ENCODE measurements around the gene TBL1XR1. TPM values are rescaled to one million over a fixed set of nuclear protein-coding genes. Genes with fewer than 3 reads are reported as not detected.

Gene TBL1XR1
- total RNA-seq, 1 donor from 2014 or later = 102 TPM

DNA sequence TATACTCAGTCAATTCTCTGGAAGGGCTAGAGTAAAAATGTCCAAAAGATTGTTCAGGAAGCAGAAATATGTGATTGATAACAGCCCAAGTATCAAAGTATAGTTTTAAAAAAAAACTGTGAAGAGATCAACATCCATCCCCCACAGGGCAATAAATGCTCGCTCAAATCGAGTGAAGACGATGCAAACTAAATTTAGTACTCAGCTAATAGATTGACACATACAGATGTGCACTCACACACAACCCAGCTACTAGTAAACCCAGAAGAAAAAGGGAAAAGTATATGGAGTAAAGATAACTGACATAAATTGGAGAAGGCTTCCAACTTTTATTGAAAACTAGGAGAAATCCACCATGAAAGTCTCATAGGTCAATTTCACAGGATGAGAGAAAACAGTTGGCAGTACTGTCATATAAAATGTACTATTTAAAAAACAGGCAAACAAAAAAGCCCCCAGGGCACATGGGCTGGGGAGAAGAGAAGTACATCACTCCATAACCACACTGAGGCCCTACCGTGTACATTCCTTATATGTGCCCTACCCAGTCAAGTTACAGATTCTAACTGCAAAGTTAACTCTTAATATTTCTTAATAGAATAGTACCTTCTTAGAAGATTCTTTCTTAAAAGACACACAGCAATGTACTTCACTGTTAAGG lies 125.7 kb downstream of the TBL1XR1 start:
- TF ChIP-seq, protein P1, sequence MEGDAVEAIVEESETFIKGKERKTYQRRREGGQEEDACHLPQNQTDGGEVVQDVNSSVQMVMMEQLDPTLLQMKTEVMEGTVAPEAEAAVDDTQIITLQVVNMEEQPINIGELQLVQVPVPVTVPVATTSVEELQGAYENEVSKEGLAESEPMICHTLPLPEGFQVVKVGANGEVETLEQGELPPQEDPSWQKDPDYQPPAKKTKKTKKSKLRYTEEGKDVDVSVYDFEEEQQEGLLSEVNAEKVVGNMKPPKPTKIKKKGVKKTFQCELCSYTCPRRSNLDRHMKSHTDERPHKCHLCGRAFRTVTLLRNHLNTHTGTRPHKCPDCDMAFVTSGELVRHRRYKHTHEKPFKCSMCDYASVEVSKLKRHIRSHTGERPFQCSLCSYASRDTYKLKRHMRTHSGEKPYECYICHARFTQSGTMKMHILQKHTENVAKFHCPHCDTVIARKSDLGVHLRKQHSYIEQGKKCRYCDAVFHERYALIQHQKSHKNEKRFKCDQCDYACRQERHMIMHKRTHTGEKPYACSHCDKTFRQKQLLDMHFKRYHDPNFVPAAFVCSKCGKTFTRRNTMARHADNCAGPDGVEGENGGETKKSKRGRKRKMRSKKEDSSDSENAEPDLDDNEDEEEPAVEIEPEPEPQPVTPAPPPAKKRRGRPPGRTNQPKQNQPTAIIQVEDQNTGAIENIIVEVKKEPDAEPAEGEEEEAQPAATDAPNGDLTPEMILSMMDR (IDR thresholded peaks at IDR 0.05; ENCODE audit: borderline replicate concordance) = no peak
- no peaks in the 10 kb centered on the region for H3K36me3 ChIP-seq
- H3K9me3 ChIP-seq (replicated peaks) = no peaks in the 10 kb centered on the region
- no peaks in the 10 kb centered on the region for H3K27me3 ChIP-seq (ENCODE audit: low read depth)
- no peak for DNase-seq
- H3K4me3 ChIP-seq = no peak overlapping the region
- peaks cover 49% of the 10 kb centered on the region for H3K4me1 ChIP-seq
- intact Hi-C loops (cut with micrococcal nuclease) = no loop called here
- no peak overlapping the region for H3K27ac ChIP-seq (replicated peaks)

- TF ChIP-seq, protein P1 (IDR thresholded peaks at IDR 0.05; ENCODE audit: borderline replicate concordance) = no peak
- H3K27me3 ChIP-seq (ENCODE audit: low read depth) = no peaks in the 10 kb centered on the region
- no peak overlapping the region for H3K4me3 ChIP-seq
- H3K9me3 ChIP-seq (replicated peaks) = no peaks in the 10 kb centered on the region
- DNase-seq = no peak
- H3K36me3 ChIP-seq = no peaks in the 10 kb centered on the region
- intact Hi-C loops (cut with micrococcal nuclease) = loop anchor here (10.0 kb wide), 1 partner anchor 45 kb away; no protein-coding TSS in a partner anchor
- no peak overlapping the region for H3K27ac ChIP-seq (replicated peaks)
- peaks cover 61% of the 10 kb centered on the region for H3K4me1 ChIP-seq
Observed at GRCh38 chr3:177069514-177070329, 127.6 kb downstream of the TBL1XR1 start.

GRCh38 chr3:177068967-177069366 lies 128.3 kb downstream of the TBL1XR1 start:
- no peaks in the 10 kb centered on the region for H3K27me3 ChIP-seq (ENCODE audit: low read depth)
- H3K4me1 ChIP-seq = peaks cover 63% of the 10 kb centered on the region
- H3K27ac ChIP-seq (replicated peaks) = no peak overlapping the region
- no peak overlapping the region for H3K4me3 ChIP-seq
- H3K9me3 ChIP-seq (replicated peaks) = no peaks in the 10 kb centered on the region
- intact Hi-C loops (cut with micrococcal nuclease) = loop anchor here (10.0 kb wide), 1 partner anchor 46 kb away; no protein-coding TSS in a partner anchor
- no peak for DNase-seq
- no peaks in the 10 kb centered on the region for H3K36me3 ChIP-seq
- TF ChIP-seq, protein P1 (IDR thresholded peaks at IDR 0.05; ENCODE audit: borderline replicate concordance) = no peak

DNA sequence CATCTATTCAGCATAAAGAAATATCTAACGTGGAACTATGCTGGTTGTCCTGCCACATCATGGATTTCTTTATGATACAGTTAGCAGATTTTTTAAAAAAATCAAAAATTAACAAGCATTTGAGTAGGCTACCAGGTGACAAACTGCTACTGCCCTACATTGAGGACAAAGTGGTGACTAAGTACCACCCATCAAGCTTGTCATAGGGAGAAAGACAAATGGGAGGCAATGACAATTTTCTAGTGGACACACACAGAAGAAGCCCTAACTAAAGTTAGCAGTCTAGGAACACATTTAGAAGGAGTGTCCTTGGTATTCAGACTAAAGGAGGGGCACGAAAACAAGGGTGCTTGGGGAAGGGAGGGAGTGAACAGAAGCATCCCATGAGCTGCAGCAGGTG lies 131.2 kb downstream of the TBL1XR1 start:
- intact Hi-C loops (cut with micrococcal nuclease) = loop anchor here (10.0 kb wide), 1 partner anchor 49 kb away; no protein-coding TSS in a partner anchor
- H3K27ac ChIP-seq (replicated peaks) = no peak overlapping the region
- no peaks in the 10 kb centered on the region for H3K27me3 ChIP-seq (ENCODE audit: low read depth)
- no peaks in the 10 kb centered on the region for H3K9me3 ChIP-seq (replicated peaks)
- no peak for DNase-seq
- TF ChIP-seq, protein P1 (IDR thresholded peaks at IDR 0.05; ENCODE audit: borderline replicate concordance) = no peak
- H3K36me3 ChIP-seq = no peaks in the 10 kb centered on the region
- peaks cover 73% of the 10 kb centered on the region for H3K4me1 ChIP-seq
- no peak overlapping the region for H3K4me3 ChIP-seq

DNA sequence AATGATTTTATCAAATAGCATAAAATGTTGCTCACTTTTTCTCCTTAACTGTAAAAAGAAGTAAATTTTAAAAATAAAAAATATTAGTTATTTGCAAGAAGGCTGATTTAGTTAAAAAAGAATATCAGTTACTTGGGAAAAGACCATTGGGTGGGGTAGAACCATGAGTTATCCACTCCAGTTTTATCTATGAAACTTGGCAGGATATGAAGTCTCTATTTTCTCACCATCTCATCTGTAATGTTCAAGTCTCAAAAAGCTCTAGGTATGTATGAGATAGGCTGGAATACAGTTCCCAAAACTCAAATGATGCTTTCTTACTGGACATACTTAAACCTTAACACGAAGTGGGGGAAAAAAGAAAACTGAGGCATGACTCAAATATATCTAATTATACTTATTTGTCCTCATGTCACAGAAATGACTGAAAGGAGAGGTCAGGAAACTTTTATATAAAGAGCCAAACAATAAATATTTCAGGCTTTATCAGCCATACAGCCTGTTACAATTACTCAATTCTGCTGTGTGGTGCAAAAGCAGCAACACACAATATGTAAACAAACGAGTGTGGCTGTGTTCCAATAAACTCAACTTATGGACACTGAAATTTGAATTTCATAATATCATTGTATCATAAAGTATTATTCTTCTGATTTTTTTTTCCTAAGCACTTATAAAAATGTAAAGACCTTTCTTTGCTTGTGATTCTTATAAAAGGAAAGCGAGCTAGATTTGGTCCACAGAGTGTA lies 131.8 kb downstream of the TBL1XR1 start:
- intact Hi-C loops (cut with micrococcal nuclease) = loop anchor here (10.0 kb wide), 1 partner anchor 49 kb away; no protein-coding TSS in a partner anchor
- Histone ChIP-seq H3K4me3 (no peak overlapping the region), H3K9me3 (replicated peaks) (no peaks in the 10 kb centered on the region), H3K36me3 (no peaks in the 10 kb centered on the region), H3K4me1 (peaks cover 79% of the 10 kb centered on the region), H3K27ac (replicated peaks) (no peak overlapping the region), H3K27me3 (ENCODE audit: low read depth) (no peaks in the 10 kb centered on the region)
- TF ChIP-seq, protein P1 (IDR thresholded peaks at IDR 0.05; ENCODE audit: borderline replicate concordance) = no peak
- DNase-seq = no peak

Data from left ventricle myocardium inferior (tissue), 1 donor.